Measurements from ENCODE around the gene DRD1. TPM values are rescaled to one million over a fixed set of nuclear protein-coding genes. Genes with fewer than 3 reads are reported as not detected.

DRD1 gene
- total RNA-seq, 1 donor from 2014 or later = not detected

DNA sequence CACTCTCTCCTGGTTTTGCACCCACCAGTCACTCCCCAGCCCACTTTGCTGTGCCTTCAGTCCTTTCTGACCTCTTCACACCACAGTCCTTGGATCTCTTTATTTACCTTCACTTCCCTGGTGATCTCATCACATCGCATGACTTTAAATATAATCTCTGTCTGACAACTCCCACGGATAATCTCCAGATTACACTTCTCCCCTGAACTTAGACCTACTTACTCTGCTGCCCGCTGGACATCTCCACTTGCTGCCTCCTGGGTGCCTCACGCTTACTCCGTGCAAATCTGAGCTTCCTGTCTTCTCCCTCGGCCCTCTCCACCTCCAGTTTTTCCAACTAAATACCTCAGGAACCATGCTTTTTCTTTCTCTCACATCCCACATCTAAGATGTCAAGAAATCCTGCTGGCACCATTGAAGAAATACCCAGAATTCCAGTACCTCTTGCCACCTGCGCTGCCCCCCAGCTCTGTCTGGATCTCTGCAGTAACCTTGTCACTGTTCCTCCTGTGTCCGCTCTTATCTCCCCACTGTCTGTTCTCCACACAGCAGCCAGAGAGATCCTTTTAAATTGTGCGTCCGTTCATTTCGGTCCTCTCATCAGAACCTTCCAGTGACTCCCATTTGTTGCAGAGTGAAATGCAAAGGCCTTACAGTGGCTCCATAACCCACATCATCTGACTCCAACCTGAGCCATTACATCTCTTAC, 43.7 kb upstream of the DRD1 start:
- H3K4me3 Mint-ChIP-seq = no peak overlapping the region
- H3K9me3 Mint-ChIP-seq = no peaks in the 10 kb centered on the region
- H3K4me1 Mint-ChIP-seq = peaks cover 13% of the 10 kb centered on the region
- no peaks in the 10 kb centered on the region for H3K27me3 Mint-ChIP-seq (ENCODE audit: low read depth)
- peaks cover 42% of the 10 kb centered on the region for H3K36me3 Mint-ChIP-seq (ENCODE audit: low read depth)
- TF ChIP-seq, protein P1, sequence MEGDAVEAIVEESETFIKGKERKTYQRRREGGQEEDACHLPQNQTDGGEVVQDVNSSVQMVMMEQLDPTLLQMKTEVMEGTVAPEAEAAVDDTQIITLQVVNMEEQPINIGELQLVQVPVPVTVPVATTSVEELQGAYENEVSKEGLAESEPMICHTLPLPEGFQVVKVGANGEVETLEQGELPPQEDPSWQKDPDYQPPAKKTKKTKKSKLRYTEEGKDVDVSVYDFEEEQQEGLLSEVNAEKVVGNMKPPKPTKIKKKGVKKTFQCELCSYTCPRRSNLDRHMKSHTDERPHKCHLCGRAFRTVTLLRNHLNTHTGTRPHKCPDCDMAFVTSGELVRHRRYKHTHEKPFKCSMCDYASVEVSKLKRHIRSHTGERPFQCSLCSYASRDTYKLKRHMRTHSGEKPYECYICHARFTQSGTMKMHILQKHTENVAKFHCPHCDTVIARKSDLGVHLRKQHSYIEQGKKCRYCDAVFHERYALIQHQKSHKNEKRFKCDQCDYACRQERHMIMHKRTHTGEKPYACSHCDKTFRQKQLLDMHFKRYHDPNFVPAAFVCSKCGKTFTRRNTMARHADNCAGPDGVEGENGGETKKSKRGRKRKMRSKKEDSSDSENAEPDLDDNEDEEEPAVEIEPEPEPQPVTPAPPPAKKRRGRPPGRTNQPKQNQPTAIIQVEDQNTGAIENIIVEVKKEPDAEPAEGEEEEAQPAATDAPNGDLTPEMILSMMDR (conservative IDR thresholded peaks at IDR 0.05) = no peak
- DNase-seq (ENCODE audit: low read depth, low spot score) = no peak
- peak overlapping the region; percentile 14 for H3K27ac Mint-ChIP-seq (ENCODE audit: unreplicated experiment)

DNA sequence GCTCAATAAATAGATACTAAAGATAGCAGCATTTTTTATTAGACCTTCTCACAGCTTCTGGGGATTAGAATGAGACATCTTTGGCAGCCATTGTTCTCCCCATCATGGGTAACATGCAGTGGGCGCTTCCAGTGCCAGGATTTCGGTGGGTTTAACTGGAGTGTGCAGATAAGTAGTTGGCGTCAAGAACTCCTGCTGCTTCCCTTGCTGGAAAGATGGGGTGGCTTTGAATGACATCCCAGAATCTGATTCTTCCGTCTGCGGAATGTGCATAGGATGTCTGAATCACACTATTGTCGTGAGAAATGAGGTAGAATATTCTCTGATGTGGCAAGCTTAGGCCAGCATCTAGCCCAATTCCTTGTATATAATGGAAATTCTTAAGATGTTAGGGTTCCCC, 41.6 kb upstream of the DRD1 start:
- H3K4me1 Mint-ChIP-seq = peaks cover 23% of the 10 kb centered on the region
- no peaks in the 10 kb centered on the region for H3K9me3 Mint-ChIP-seq
- peaks cover 49% of the 10 kb centered on the region for H3K36me3 Mint-ChIP-seq (ENCODE audit: low read depth)
- no peak overlapping the region for H3K27ac Mint-ChIP-seq (ENCODE audit: unreplicated experiment)
- no peak for DNase-seq (ENCODE audit: low read depth, low spot score)
- H3K4me3 Mint-ChIP-seq = peak overlapping the region; percentile 8
- TF ChIP-seq, protein P1 (conservative IDR thresholded peaks at IDR 0.05) = no peak
- H3K27me3 Mint-ChIP-seq (ENCODE audit: low read depth) = no peaks in the 10 kb centered on the region

DNA sequence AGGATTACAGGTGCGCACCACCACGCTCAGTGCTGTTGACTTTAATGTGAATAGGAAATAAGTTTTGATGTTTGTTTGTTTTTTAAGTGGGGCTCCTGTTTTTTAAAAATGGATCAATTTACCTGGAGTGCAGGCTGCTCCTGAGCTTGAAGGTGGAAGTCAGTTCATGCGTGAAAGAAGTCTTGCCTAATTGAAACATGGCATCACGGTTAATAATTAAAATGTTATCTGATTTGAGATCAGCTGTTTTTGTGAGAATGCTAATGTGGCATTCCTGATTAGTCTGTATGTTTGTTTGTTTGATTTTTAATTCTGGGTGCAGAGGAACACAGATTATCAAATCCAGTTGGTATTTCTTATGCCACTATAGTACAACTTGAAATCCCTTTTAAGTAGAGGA, 40.8 kb upstream of the DRD1 start:
- Mint-ChIP-seq H3K4me1 (peaks cover 29% of the 10 kb centered on the region), H3K4me3 (no peak overlapping the region), H3K27me3 (ENCODE audit: low read depth) (no peaks in the 10 kb centered on the region), H3K36me3 (ENCODE audit: low read depth) (peaks cover 51% of the 10 kb centered on the region), H3K27ac (ENCODE audit: unreplicated experiment) (no peak overlapping the region), H3K9me3 (no peaks in the 10 kb centered on the region)
- TF ChIP-seq, protein P1 (conservative IDR thresholded peaks at IDR 0.05) = no peak
- DNase-seq (ENCODE audit: low read depth, low spot score) = no peak

DNA sequence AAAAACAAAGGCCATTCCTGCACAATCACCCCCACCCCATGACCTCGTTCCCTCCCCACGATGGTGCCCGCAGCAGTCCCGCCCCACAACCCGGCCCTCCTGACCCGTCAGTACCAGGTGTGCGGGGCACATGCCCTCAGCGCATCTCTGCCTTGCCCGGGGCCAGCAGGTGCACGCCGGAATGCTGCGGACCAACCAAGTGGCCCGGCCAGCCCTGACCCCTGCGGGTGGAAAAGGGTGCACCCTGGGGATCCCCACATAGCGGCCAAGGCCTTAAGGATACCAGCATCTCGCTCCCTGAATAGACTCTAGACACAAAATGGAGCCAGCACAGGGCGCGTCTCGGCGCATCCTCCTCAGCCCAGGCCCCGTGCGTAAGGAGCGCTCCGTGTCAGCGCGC, 40.3 kb upstream of the DRD1 start:
- no peak overlapping the region for H3K27ac Mint-ChIP-seq (ENCODE audit: unreplicated experiment)
- H3K27me3 Mint-ChIP-seq (ENCODE audit: low read depth) = no peaks in the 10 kb centered on the region
- H3K36me3 Mint-ChIP-seq (ENCODE audit: low read depth) = peaks cover 51% of the 10 kb centered on the region
- H3K9me3 Mint-ChIP-seq = no peaks in the 10 kb centered on the region
- DNase-seq (ENCODE audit: low read depth, low spot score) = no peak
- peaks cover 34% of the 10 kb centered on the region for H3K4me1 Mint-ChIP-seq
- TF ChIP-seq, protein P1 (conservative IDR thresholded peaks at IDR 0.05) = no peak
- no peak overlapping the region for H3K4me3 Mint-ChIP-seq

DNA sequence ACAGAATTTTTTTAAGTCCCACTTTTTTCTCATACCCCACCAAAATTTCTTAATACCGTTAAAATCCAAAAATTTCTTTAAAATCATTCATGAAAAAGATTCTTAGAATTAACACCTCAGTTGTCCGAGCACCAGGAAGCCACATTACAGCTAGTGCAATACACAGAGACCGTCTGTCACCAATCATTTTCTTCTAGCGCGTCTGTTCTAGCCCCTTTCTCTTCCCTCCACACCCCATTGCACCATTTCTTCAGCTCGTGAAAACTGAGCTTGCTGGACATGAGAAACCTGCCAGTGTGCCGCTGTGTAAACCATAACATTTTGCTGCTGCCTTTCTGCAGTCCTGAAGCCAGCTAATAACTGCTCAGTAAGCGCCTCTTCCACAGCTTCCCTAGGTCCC, 39.4 kb upstream of the DRD1 start:
- DNase-seq (ENCODE audit: low read depth, low spot score) = no peak
- Mint-ChIP-seq H3K27me3 (ENCODE audit: low read depth) (no peaks in the 10 kb centered on the region), H3K9me3 (no peaks in the 10 kb centered on the region), H3K27ac (ENCODE audit: unreplicated experiment) (no peak overlapping the region), H3K4me1 (peaks cover 38% of the 10 kb centered on the region), H3K4me3 (no peak overlapping the region), H3K36me3 (ENCODE audit: low read depth) (peaks cover 47% of the 10 kb centered on the region)
- TF ChIP-seq, protein P1 (conservative IDR thresholded peaks at IDR 0.05) = no peak
